B cell (primary cell): Measurements from ENCODE around the gene PIMREG.

ENCODE experiments used
- EZH2 ChIP-seq: IDR thresholded peaks from 2 replicates; pipeline ENCODE4 v1.6.1; 2012; ENCODE audit warnings: borderline replicate concordance, low read depth, mild to moderate bottlenecking, moderate library complexity, low read length; ENCODE audit not compliant: insufficient read depth, poor library complexity, severe bottlenecking
- TF ChIP-seq, protein P1 (sequence below): fragments of 200-600 bp; IDR thresholded peaks from one replicate; pipeline ENCODE4 v1.8.0; 2022; ENCODE audit warnings: antibody characterized with exemption, mild to moderate bottlenecking

DNA sequence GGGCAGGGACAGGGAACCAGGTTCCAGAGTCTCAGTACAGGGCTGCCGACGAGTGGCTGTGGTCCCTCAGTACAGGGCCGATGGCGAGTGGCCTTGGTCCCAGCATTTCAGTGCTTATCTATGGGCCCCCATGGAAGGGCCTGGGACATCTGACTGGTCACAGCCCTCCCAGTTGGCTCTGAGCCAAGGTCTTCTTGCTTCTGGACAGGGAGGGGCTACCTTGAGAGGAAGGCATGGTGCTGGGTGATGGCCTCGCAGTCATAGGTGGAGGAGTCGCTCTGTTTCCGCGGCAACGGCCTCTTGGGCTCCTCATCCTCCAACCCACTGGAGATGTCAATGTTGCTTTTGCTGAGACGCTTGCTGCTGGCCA lies 32.5 kb downstream of the PIMREG start:
- TF ChIP-seq, protein P1, sequence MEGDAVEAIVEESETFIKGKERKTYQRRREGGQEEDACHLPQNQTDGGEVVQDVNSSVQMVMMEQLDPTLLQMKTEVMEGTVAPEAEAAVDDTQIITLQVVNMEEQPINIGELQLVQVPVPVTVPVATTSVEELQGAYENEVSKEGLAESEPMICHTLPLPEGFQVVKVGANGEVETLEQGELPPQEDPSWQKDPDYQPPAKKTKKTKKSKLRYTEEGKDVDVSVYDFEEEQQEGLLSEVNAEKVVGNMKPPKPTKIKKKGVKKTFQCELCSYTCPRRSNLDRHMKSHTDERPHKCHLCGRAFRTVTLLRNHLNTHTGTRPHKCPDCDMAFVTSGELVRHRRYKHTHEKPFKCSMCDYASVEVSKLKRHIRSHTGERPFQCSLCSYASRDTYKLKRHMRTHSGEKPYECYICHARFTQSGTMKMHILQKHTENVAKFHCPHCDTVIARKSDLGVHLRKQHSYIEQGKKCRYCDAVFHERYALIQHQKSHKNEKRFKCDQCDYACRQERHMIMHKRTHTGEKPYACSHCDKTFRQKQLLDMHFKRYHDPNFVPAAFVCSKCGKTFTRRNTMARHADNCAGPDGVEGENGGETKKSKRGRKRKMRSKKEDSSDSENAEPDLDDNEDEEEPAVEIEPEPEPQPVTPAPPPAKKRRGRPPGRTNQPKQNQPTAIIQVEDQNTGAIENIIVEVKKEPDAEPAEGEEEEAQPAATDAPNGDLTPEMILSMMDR: no peak
- TF ChIP-seq EZH2: no peak
